Activated CD4-positive, CD25-positive, alpha-beta regulatory T cell treated with anti-CD3 and anti-CD28 coated beads, Interleukin-2, amount 50 U/mL, for 72 hours (primary cell): ENCODE measurements around the gene PGLYRP2.

ENCODE experiments used
- DNase-seq: peaks from one replicate; pipeline ENCODE4 v3.0.0; 2021

PGLYRP2 gene

GRCh38 chr19:15438577-15438976, 40.7 kb downstream of the PGLYRP2 start:
- DNase-seq = no peak

- no peak for DNase-seq
Observed at GRCh38 chr19:15438124-15438496, 41.2 kb downstream of the PGLYRP2 start.

GRCh38 chr19:15437355-15438123, 41.8 kb downstream of the PGLYRP2 start:
- DNase-seq = no peak

GRCh38 chr19:15436826-15437110, 42.5 kb downstream of the PGLYRP2 start:
- DNase-seq = no peak

- DNase-seq = no peak
Observed at GRCh38 chr19:15436012-15436825, 43.1 kb downstream of the PGLYRP2 start.

GRCh38 chr19:15433519-15434069, 45.7 kb downstream of the PGLYRP2 start:
- DNase-seq = no peak

GRCh38 chr19:15432629-15433518, 46.4 kb downstream of the PGLYRP2 start:
- DNase-seq = peak; percentile 95

GRCh38 chr19:15432018-15432494, 47.2 kb downstream of the PGLYRP2 start:
- no peak for DNase-seq

- DNase-seq = no peak
Observed at GRCh38 chr19:15431396-15432017, 47.8 kb downstream of the PGLYRP2 start.

- no peak for DNase-seq
Observed at GRCh38 chr19:15430526-15431120, 48.7 kb downstream of the PGLYRP2 start.

GRCh38 chr19:15429825-15430467, 49.4 kb downstream of the PGLYRP2 start:
- DNase-seq = no peak

- DNase-seq = no peak
Observed at GRCh38 chr19:15428956-15429824, 50.1 kb downstream of the PGLYRP2 start.

GRCh38 chr19:15427991-15428471, 51.3 kb downstream of the PGLYRP2 start:
- DNase-seq = no peak

GRCh38 chr19:15427350-15427700, 52.0 kb downstream of the PGLYRP2 start:
- DNase-seq = no peak

GRCh38 chr19:15426485-15427349, 52.6 kb downstream of the PGLYRP2 start:
- DNase-seq = no peak

- no peak for DNase-seq
Observed at GRCh38 chr19:15425321-15425950, 53.9 kb downstream of the PGLYRP2 start.

- DNase-seq = no peak
Observed at GRCh38 chr19:15424692-15425272, 54.5 kb downstream of the PGLYRP2 start.

GRCh38 chr19:15424121-15424520, 55.2 kb downstream of the PGLYRP2 start:
- DNase-seq = no peak

- DNase-seq = no peak
Observed at GRCh38 chr19:15423130-15423529, 56.2 kb downstream of the PGLYRP2 start.
